Tibial nerve (tissue), 3 donors: ENCODE results near the gene HMCN2.

Experiments used
- EP300 ChIP-seq, 2 donors: sonication (generic); formaldehyde crosslinking; IDR thresholded peaks; one replicate each; pipeline ENCODE4 v1.6.1; 2017; ENCODE audit warnings: antibody characterized with exemption in 2 of 2, mild to moderate bottlenecking in 1 of 2
- POLR2A ChIP-seq, 2 donors: fragments of 450-650 bp; IDR thresholded peaks; one replicate each; pipeline ENCODE4 v1.6.1; 2017; ENCODE audit warnings: antibody characterized with exemption in 2 of 2, mild to moderate bottlenecking in 2 of 2, moderate library complexity in 2 of 2

DNA sequence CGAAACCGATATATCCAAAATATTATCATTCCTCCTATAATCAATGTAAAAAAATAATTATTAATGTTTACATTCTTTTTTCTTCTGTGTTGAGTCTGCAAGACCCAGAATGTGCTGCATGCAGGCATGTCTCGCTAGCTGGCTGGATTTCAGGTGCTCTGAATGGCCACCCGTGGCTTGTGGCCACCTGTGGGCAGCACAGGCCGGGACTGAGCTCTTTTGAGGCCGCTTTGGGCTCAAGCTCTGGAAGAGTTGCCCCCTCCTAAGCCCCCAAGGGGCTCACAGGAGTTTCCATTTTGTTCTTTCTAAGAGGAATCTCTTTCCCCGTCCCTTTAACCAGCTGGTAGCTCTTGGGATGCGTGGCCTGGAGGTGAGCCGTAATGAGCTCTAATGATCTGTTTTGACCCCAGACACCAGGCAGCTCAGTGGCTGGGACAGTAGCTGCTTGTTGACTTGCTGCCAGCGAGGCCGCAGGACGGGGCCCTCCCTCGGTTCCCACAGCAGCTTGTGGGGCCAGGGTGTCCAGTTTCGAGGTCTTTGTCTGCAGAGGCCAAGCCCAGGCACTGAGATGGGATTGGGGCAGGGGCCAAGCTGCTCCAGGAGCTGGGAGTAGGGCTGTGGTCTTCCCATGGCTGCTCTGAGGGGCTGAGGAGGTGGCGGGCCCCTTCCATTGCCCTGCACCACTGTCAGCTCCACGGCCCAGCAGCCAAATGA, 200.0 kb downstream of the HMCN2 start:
- no peak for TF ChIP-seq EP300 (IDR thresholded peaks at IDR 0.05)
- no peak for TF ChIP-seq POLR2A (IDR thresholded peaks at IDR 0.05)
